NOMO-1 treated with DMSO at 0.1 percent for 48 hours (cell line): ENCODE results near the gene SCD5.

Source experiments
- DNase-seq: peaks from one replicate; lab custom pipeline; 2025; ENCODE audit not compliant: unreplicated experiment; lab: John Stamatoyannopoulos, UW

Gene SCD5

DNA sequence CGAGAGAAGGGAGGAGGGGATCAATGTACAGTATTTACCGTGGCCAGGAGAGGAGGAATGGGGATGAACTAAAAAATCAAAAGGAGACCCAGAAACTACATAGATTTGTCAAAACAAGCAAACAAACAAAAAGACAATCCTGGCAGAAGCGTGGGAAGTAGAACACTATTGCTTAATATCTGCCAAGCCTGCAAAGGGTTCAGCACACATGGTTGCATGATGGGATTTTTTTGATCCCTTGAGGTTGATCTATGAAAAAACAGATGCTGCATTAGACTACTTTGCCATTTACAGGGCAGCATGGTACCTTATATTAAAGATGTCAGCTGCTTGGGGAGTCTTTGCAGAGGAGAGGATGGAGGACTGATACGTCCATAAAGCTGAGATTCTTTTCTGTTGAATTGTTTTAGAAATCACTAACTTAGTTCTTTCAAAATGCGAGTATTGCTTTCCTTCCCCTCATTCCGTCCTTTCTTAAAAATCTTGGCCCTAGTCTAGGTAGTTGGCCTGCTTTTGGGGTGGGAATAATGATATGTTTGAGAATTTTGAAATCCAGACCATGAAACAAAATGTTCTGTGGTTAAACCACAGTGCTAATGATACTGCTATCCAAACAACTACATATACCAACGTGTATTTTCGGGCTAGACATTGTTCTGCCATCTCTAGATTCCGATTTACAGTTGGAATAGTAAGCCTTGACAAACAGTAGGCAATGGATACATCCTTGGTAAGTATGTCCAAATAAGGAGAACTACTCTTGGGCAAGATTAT lies 197.2 kb downstream of the SCD5 start:
- DNase-seq = no peak

DNA sequence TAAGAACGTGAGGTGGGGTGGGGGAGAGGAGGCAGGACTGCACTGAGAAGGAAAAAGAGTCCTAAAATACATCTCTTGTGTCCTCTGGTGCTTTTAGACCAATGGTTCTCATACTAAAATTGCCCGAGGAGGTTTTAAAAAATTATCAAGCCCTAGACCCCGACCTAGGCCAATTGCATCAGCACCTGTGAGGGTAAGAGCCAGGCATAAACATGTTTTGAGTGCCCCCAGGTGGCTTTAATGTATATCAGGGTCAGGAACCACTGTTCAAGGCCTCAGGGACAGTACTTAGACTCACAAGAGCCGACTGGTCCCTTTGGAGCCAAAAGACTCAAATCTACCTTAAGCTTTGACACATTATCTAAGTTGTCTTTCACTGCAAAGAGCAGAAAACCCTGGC lies 199.3 kb downstream of the SCD5 start:
- no peak for DNase-seq

GRCh38 chr4:82594456-82594855 lies 204.1 kb downstream of the SCD5 start:
- DNase-seq = no peak

DNA sequence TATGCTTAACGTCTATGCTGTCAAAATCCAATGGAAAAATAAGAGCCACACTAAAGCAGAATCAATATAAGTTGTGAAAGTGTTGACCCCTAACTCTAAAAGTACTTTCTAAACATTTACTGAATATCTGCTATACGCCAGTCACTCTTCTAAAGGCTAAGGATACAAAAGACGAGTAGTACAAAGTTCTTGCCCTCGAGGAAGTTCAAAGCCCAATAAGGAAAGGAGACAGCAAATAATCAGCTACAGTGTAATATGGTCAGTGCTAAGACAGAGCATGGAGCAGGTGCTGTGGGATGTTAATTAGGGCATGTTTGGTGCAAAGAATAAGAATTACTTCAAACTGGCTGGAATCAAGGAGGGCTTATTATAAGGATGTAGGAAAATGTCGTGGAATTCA lies 205.2 kb downstream of the SCD5 start:
- DNase-seq = no peak

GRCh38 chr4:82592639-82593038 lies 206.0 kb downstream of the SCD5 start:
- DNase-seq = no peak

GRCh38 chr4:82591592-82591991 lies 207.0 kb downstream of the SCD5 start:
- no peak for DNase-seq

DNA sequence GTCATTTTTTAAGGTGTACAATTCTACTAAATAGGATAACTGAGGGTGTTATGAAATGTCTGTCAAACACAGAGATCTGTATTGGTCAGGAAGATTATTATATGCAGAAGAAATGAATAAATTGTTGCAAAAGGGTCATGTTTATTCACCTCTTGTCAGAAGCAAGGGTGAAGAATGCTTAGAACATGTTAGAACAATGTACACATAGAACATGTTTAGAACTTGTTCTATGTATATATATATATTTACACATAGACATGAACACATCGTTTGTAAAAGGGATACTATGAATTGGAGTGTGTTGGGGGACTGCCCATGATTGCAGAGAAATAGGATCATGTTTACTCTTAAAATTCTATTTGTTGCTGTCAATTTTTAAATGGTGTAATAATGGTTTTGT lies 208.8 kb downstream of the SCD5 start:
- DNase-seq = no peak

DNA sequence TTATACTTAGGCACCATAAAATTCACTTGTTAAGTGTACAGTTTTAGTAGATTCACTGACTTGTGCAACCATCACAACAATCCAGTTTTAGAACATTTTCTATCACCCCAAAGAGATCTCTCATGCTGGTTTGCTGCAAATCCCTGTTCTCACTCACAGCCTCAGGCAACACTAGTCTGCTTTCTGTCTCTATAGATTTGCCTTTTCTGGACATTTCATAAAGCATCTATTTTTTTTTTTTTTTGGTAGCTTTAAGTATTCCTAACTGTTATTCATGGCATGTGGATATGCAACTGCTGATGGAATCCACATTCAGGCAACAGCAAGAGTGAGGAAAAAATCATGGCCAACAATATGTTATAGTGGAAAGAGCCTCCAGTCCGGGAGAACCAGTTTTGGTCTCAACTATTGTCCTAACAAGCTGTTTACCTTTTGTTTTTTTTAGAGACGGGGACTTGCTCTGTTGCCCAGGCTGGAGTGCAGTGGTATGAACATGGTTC lies 209.8 kb downstream of the SCD5 start:
- DNase-seq = no peak

- no peak for DNase-seq
Measured at GRCh38 chr4:82587826-82588540, 210.6 kb downstream of the SCD5 start.

DNA sequence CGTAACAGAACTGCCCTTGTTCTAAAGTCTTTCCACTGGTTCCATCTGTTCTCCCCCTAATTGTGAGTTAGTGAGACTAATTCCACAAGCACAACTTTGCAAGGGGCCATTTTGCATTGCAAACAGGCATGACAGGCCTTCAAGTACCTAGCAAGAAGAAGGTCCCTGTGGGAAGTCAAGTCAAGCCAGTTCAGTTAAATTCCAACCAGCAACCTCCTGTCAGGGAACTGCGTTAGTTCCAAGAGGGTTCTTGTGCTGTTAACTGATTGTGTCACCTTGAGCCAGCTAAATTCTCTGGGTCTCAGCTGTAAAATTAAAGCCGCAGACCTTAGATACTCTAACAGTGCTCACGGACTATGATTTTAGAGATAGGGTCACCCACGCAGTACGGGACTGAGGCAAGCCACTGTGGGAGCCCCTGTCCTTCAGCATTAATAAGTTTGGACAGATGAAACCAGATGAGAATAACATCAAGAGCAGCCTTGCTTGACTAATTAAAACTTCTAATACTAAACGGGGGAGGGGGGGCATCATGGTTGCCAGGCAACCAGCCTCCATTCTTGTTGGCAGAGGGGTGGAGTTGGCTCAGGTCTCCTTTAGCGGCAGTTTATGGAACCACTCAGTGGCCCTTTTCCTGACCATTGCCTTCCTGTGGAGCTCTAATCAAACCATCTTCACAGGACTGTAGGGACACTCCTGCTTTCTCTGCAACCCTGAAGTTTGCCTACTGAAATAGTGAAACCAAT lies 212.7 kb downstream of the SCD5 start:
- no peak for DNase-seq

GRCh38 chr4:82584931-82585330 lies 213.7 kb downstream of the SCD5 start:
- DNase-seq = no peak

DNA sequence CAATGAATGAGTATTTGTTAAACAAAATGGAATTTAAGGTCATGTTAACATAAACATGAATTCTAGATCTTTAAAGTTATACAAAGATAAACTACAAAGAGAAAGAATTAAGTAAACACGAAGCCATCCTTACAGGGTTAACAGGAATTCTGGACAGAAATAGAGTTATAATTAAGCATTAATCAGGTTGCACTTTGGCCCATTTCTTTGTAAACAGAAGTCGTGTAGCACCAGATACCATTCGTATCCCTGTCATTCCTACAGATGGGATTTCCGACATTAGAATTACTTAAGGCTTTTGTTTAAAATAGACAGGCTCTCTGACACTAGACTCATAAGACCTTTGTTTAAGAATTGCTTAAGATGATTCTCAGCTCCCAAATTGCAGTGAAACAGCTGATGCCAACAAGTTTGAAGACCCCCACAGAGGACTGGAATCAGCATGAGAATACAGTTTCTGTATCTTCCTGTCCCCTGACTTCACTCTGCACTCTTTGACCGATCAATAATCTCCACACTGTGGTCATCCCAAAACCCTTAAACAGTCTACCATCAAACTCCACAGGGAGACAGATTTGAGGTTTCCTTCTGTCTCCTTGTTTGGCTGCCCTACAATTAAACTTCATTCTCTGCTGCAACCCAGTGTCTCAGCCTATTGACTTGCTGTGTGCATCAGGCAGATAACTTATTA lies 214.6 kb downstream of the SCD5 start:
- no peak for DNase-seq

GRCh38 chr4:82579932-82580331 lies 218.7 kb downstream of the SCD5 start:
- DNase-seq = no peak
